HCT116 (cell line): ENCODE results near the gene COG5. TPM values are rescaled to one million over a fixed set of nuclear protein-coding genes. Genes with fewer than 3 reads are reported as not detected.

ENCODE experiments used
- ATAC-seq: fragments of 200-7000 bp; cut with Tn5 transposase; 2 replicates; pipeline ENCODE4 v1.9.1; 2020; ENCODE audit warnings: mild to moderate bottlenecking, moderate library complexity
- BruUV-seq: library from RNA; stranded (reverse); fragments of 400-500 nt; replicated peaks from 2 replicates; lab custom pipeline; 2021; lab: Mats Ljungman, UMichigan
- CTCF ChIA-PET: fragments of 300-600 bp; sonication (Branson Sonifier 250); formaldehyde crosslinking; loops from one replicate; lab custom pipeline; 2021; ENCODE audit warnings: antibody characterized with exemption; lab: Charles Lee
- POLR2A ChIA-PET: fragments of 300-600, 350-600 bp; sonication (Branson Sonifier 250); formaldehyde crosslinking; loops from one replicate; lab custom pipeline; 2021; ENCODE audit warnings: antibody characterized with exemption; lab: Charles Lee
- RAD21 ChIA-PET, 2 experiments: fragments of 300-600 bp; sonication (Branson Sonifier 250); formaldehyde crosslinking; loops; one replicate each; lab custom pipeline; 2023; ENCODE audit warnings: low total read pairs in 2 of 2; ENCODE audit not compliant: uncharacterized antibody in 2 of 2, unreplicated experiment in 2 of 2, low non-redundant PET in 1 of 2; lab: Charles Lee
- DNase-seq: peaks from one replicate; pipeline ENCODE4 v3.0.0-alpha.2; 2010; ENCODE audit warnings: low read depth, low spot score
- H2AFZ ChIP-seq: fragments of 200-600 bp; shearing (Covaris generic), sonication (generic); 2 replicates; pipeline ENCODE4 v1.6.1; 2017; ENCODE audit warnings: low read depth, mixed run types, mixed read lengths, antibody characterized with exemption, low read length; ENCODE audit not compliant: poor library complexity, severe bottlenecking
- H3K27ac ChIP-seq: 2 replicates; pipeline ENCODE4 v1.5.1; 2012; ENCODE audit warnings: low read depth, low read length
- H3K27me3 ChIP-seq: fragments of 200-600 bp; sonication (generic); 2 replicates; pipeline ENCODE4 v1.6.1; 2016; ENCODE audit warnings: mixed run types, low read length, mixed read lengths; ENCODE audit not compliant: insufficient read depth
- H3K36me3 ChIP-seq, 2 experiments: fragments of 200-500 bp in 1 of 2; fragments of 200-600 bp in 1 of 2; sonication (Bioruptor generic) in 1 of 2; sonication (generic) in 1 of 2; 2 replicates each; pipeline versions ENCODE4 v1.5.1 to v1.6.1; 2014 to 2016; ENCODE audit warnings: low read length in 2 of 2, inconsistent platforms in 1 of 2, mixed read lengths in 1 of 2, mixed run types in 1 of 2; ENCODE audit not compliant: insufficient read depth in 2 of 2, control insufficient read depth in 1 of 2
- H3K4me1 ChIP-seq, 2 experiments: fragments of 200-600 bp in 1 of 2; sonication (generic) in 1 of 2; 2 replicates each; pipeline versions ENCODE4 v1.5.1 to v1.6.1; 2012 to 2017; ENCODE audit warnings: low read length in 2 of 2, inconsistent platforms in 1 of 2, mild to moderate bottlenecking in 1 of 2, mixed read lengths in 1 of 2, mixed run types in 1 of 2, moderate library complexity in 1 of 2; ENCODE audit not compliant: insufficient read depth in 2 of 2, control insufficient read depth in 1 of 2
- H3K4me2 ChIP-seq: fragments of 200-600 bp; sonication (generic); 2 replicates; pipeline ENCODE4 v1.6.1; 2017; ENCODE audit warnings: mixed run types, low read length, mixed read lengths
- H3K4me3 ChIP-seq, 2 experiments: fragments of 200-600 bp in 1 of 2; sonication (generic) in 1 of 2; replicated peaks in 1 of 2; 2 replicates each; pipeline ENCODE4 v1.5.1; 2011 to 2016; ENCODE audit warnings: low read length in 2 of 2, control low read depth in 1 of 2, low read depth in 1 of 2, mild to moderate bottlenecking in 1 of 2, mixed read lengths in 1 of 2, mixed run types in 1 of 2
- H3K79me2 ChIP-seq: fragments of 200-600 bp; sonication (generic); 2 replicates; pipeline ENCODE4 v1.6.1; 2017; ENCODE audit warnings: mild to moderate bottlenecking, mixed run types, low read length, moderate library complexity, mixed read lengths; ENCODE audit not compliant: insufficient read depth
- H3K9ac ChIP-seq: fragments of 200-600 bp; sonication (generic); 2 replicates; pipeline ENCODE4 v1.6.1; 2016; ENCODE audit warnings: low read length, mixed read lengths
- H3K9me2 ChIP-seq: fragments of 200-600 bp; sonication (generic), shearing (Covaris generic); 2 replicates; pipeline ENCODE4 v1.6.1; 2017; ENCODE audit warnings: mixed run types, mild to moderate bottlenecking, moderate library complexity; ENCODE audit not compliant: insufficient read depth
- H3K9me3 ChIP-seq, 2 experiments: fragments of 200-500 bp in 1 of 2; fragments of 200-600 bp in 1 of 2; sonication (Bioruptor generic) in 1 of 2; sonication (generic) in 1 of 2; 2 replicates each; pipeline ENCODE4 v1.6.1; 2014 to 2017; ENCODE audit warnings: low read length in 2 of 2, mixed read lengths in 2 of 2, inconsistent platforms in 1 of 2, low read depth in 1 of 2, mild to moderate bottlenecking in 1 of 2, mixed run types in 1 of 2, moderate library complexity in 1 of 2; ENCODE audit not compliant: control insufficient read depth in 1 of 2, insufficient read depth in 1 of 2
- H4K20me1 ChIP-seq: fragments of 200-600 bp; sonication (generic), shearing (Covaris generic); 2 replicates; pipeline ENCODE4 v1.6.1; 2017; ENCODE audit warnings: mixed run types, mild to moderate bottlenecking, moderate library complexity; ENCODE audit not compliant: insufficient read depth
- ATF3 ChIP-seq: IDR thresholded peaks from 2 replicates; pipeline ENCODE4 v1.6.1; 2012
- CBX3 ChIP-seq: IDR thresholded peaks from 2 replicates; pipeline ENCODE4 v1.6.1; 2012; ENCODE audit warnings: low read depth
- CEBPB ChIP-seq: IDR thresholded peaks from 2 replicates; pipeline ENCODE4 v1.6.1; 2012; ENCODE audit warnings: low read depth
- CTCF ChIP-seq, 3 experiments: fragments of 200-600 bp in 1 of 3; sonication (generic) in 1 of 3; IDR thresholded peaks in 2 of 3; conservative IDR thresholded peaks in 1 of 3; 2 replicates each; pipeline ENCODE4 v1.5.1; 2012 to 2017; ENCODE audit warnings: low read depth in 2 of 3, low read length in 2 of 3, antibody characterized with exemption in 1 of 3, borderline replicate concordance in 1 of 3, control low read depth in 1 of 3, mild to moderate bottlenecking in 1 of 3, mixed read lengths in 1 of 3, mixed run types in 1 of 3, moderate library complexity in 1 of 3; ENCODE audit not compliant: insufficient read depth in 1 of 3
- ELF1 ChIP-seq: IDR thresholded peaks from 2 replicates; pipeline ENCODE4 v1.6.1; 2012; ENCODE audit warnings: low read depth, borderline replicate concordance
- EZH2 ChIP-seq: fragments of 200-600 bp; sonication (generic); IDR thresholded peaks from 2 replicates; pipeline ENCODE4 v1.6.1; 2017; ENCODE audit warnings: antibody characterized with exemption, mixed run types
- FOSL1 ChIP-seq: IDR thresholded peaks from 2 replicates; pipeline ENCODE4 v1.6.1; 2012; ENCODE audit warnings: low read depth
- JUND ChIP-seq: IDR thresholded peaks from 2 replicates; pipeline ENCODE4 v1.6.1; 2012
- MAX ChIP-seq: IDR thresholded peaks from 2 replicates; pipeline ENCODE4 v1.6.1; 2012
- POLR2A ChIP-seq: IDR thresholded peaks from 2 replicates; pipeline ENCODE4 v1.7.0; 2011; ENCODE audit warnings: borderline replicate concordance; ENCODE audit not compliant: insufficient read depth, insufficient read length; ENCODE audit errors: extremely low read depth
- POLR2AphosphoS5 ChIP-seq: IDR thresholded peaks from 2 replicates; pipeline ENCODE4 v1.6.1; 2011; ENCODE audit warnings: mild to moderate bottlenecking, low read depth, low read length, moderate library complexity
- RAD21 ChIP-seq: IDR thresholded peaks from 2 replicates; pipeline ENCODE4 v1.6.1; 2012; ENCODE audit warnings: low read depth, mild to moderate bottlenecking
- SIN3A ChIP-seq: IDR thresholded peaks from 2 replicates; pipeline ENCODE4 v1.6.1; 2012; ENCODE audit warnings: low read depth
- SP1 ChIP-seq: IDR thresholded peaks from 2 replicates; pipeline ENCODE4 v1.6.1; 2012; ENCODE audit warnings: low read depth
- SRF ChIP-seq: IDR thresholded peaks from 2 replicates; pipeline ENCODE4 v1.6.1; 2012; ENCODE audit warnings: low read depth
- TCF7L2 ChIP-seq: IDR thresholded peaks from 2 replicates; pipeline ENCODE4 v1.7.0; 2011; ENCODE audit warnings: borderline replicate concordance, inconsistent platforms; ENCODE audit not compliant: insufficient read depth, insufficient read length; ENCODE audit errors: extremely low read depth
- YY1 ChIP-seq: IDR thresholded peaks from 2 replicates; pipeline ENCODE4 v1.6.1; 2011; ENCODE audit warnings: low read length, low read depth, moderate library complexity, mild to moderate bottlenecking; ENCODE audit not compliant: insufficient replicate concordance; ENCODE audit errors: extremely low read depth
- ZFX ChIP-seq: fragments of 450-650 bp; IDR thresholded peaks from 2 replicates; pipeline ENCODE4 v1.6.1; 2017
- ZNF274 ChIP-seq: fragments of 200-500 bp; sonication (Bioruptor generic); IDR thresholded peaks from 2 replicates; pipeline ENCODE4 v1.6.1; 2014; ENCODE audit warnings: mild to moderate bottlenecking, low read depth, low read length, inconsistent platforms
- intact Hi-C: fragments of 100-400 bp; cut with micrococcal nuclease; formaldehyde crosslinking; loops from 2 replicates; pipeline ENCODE4 v1.10.0; 2022
- total RNA-seq: library from RNA; stranded (reverse); gene quantifications from one replicate; pipeline ENCODE4 v1.2.1, GENCODE V29; 2021; ENCODE audit not compliant: unreplicated experiment

COG5 gene
- total RNA-seq, 1 experiment from 2014 or later = 30.7 TPM

GRCh38 chr7:107210400-107210799 is 353.3 kb downstream of the COG5 start:
- no peak for DNase-seq
- intact Hi-C loops = no loop called here
- RAD21 ChIA-PET = no interaction called here
- CTCF ChIA-PET = no interaction called here
- H2AFZ ChIP-seq = no peak overlapping the region
- no peak overlapping the region for H3K27ac ChIP-seq
- H3K9me3 ChIP-seq = no peaks in the 10 kb centered on the region
- no peaks in the 10 kb centered on the region for H4K20me1 ChIP-seq
- no peak overlapping the region for H3K4me3 ChIP-seq
- ATAC-seq = no peak
- no peaks in the 10 kb centered on the region for H3K4me1 ChIP-seq
- TF ChIP-seq ZNF274 (no peak), ATF3 (no peak), FOSL1 (no peak), CEBPB (no peak), ELF1 (no peak), TCF7L2 (no peak), SRF (no peak), CTCF (IDR thresholded peaks at IDR 0.05 in 2 of 3, conservative IDR thresholded peaks at IDR 0.05 in 1 of 3; ENCODE audit: borderline replicate concordance in 1 of 3, insufficient read depth in 1 of 3, low read depth in 2 of 3, low read length in 2 of 3) (no peak), CBX3 (no peak)
- POLR2A ChIA-PET = no interaction called here
- no peaks in the 10 kb centered on the region for H3K27me3 ChIP-seq
- BruUV-seq = no TSS peak
- H3K4me2 ChIP-seq = no peak overlapping the region
- H3K9me2 ChIP-seq = no peaks in the 10 kb centered on the region
- no peak overlapping the region for H3K9ac ChIP-seq
- H3K36me3 ChIP-seq = no peaks in the 10 kb centered on the region
- H3K79me2 ChIP-seq = no peaks in the 10 kb centered on the region

- no peaks in the 10 kb centered on the region for H3K9me2 ChIP-seq
- no peak overlapping the region for H2AFZ ChIP-seq
- H3K27me3 ChIP-seq = no peaks in the 10 kb centered on the region
- no peaks in the 10 kb centered on the region for H3K4me1 ChIP-seq
- no peaks in the 10 kb centered on the region for H3K79me2 ChIP-seq
- H3K4me3 ChIP-seq = no peak overlapping the region
- POLR2A ChIA-PET = no interaction called here
- RAD21 ChIA-PET = no interaction called here
- BruUV-seq = no TSS peak
- H3K9ac ChIP-seq = no peak overlapping the region
- H3K36me3 ChIP-seq = no peaks in the 10 kb centered on the region
- no peaks in the 10 kb centered on the region for H3K9me3 ChIP-seq
- intact Hi-C loops = no loop called here
- no peak overlapping the region for H3K27ac ChIP-seq
- no peaks in the 10 kb centered on the region for H4K20me1 ChIP-seq
- CTCF ChIA-PET = no interaction called here
- ATAC-seq (no peak), DNase-seq (no peak)
- H3K4me2 ChIP-seq = no peak overlapping the region
- TF ChIP-seq CEBPB = no peak
- no peak for TF ChIP-seq EZH2
- no peak for TF ChIP-seq RAD21
- no peak for TF ChIP-seq SIN3A
- TF ChIP-seq JUND = no peak
- TF ChIP-seq ZNF274 = no peak
- no peak for TF ChIP-seq TCF7L2
- TF ChIP-seq SP1 = no peak
- no peak for TF ChIP-seq YY1
- TF ChIP-seq ATF3 = no peak
- TF ChIP-seq FOSL1 = no peak
- TF ChIP-seq CBX3 = no peak
- no peak for TF ChIP-seq ZFX
- TF ChIP-seq POLR2AphosphoS5 = no peak
- TF ChIP-seq POLR2A = no peak
- no peak for TF ChIP-seq MAX
Measured at GRCh38 chr7:107209565-107209964, 354.2 kb downstream of the COG5 start.
